Epithelial cell of esophagus (primary cell): ENCODE results near the gene CUL4A.

Experiments
- DNase-seq: peaks from one replicate; pipeline ENCODE4 v3.0.0; 2010; ENCODE audit warnings: low read depth
- H3K4me3 ChIP-seq: 2 replicates; pipeline ENCODE4 v1.5.1; 2011; ENCODE audit warnings: mild to moderate bottlenecking, low read length, control low read depth
- TF ChIP-seq, protein P1 (sequence below): IDR thresholded peaks from 2 replicates; pipeline ENCODE4 v1.5.1; 2011; ENCODE audit warnings: low read depth, mild to moderate bottlenecking, low read length, control low read depth, inconsistent platforms; ENCODE audit not compliant: insufficient read depth; ENCODE audit errors: missing control alignments

The CUL4A gene

DNA sequence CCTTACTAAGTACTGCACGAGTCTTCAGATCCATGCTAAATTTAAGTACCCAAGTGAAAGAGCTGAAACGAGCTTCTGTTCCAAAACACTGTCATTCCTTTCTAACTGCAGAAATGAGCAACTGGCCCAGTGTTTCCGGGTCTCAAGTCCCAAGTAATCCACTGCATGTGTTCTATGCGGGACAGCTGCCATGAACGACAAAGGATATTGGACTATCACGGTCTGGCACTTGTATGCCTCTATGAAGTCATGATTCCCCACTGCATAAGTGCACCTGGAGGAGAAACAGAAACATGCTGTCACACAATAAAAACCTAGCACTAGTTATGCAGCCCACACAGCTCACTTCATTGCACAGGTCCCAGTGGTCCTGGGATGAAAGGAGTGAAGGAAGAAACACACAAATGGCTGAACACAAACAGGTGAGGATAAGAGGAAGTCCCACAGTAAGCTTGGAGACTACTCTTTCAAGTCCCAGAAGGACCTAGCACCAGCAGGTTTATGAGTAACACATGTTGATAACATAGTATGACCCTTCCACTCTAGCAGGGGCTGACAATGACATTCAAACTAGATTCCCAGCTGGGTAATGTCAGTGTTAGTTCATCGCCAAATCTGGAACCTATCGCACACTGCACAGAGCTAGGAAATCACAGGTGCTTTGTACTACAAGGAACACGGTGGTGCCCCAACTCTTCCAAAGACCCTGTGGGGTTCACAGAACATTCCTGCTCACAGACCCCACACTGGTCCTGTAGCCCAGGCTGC lies 12.3 kb upstream of the CUL4A start:
- no peak for DNase-seq
- TF ChIP-seq, protein P1, sequence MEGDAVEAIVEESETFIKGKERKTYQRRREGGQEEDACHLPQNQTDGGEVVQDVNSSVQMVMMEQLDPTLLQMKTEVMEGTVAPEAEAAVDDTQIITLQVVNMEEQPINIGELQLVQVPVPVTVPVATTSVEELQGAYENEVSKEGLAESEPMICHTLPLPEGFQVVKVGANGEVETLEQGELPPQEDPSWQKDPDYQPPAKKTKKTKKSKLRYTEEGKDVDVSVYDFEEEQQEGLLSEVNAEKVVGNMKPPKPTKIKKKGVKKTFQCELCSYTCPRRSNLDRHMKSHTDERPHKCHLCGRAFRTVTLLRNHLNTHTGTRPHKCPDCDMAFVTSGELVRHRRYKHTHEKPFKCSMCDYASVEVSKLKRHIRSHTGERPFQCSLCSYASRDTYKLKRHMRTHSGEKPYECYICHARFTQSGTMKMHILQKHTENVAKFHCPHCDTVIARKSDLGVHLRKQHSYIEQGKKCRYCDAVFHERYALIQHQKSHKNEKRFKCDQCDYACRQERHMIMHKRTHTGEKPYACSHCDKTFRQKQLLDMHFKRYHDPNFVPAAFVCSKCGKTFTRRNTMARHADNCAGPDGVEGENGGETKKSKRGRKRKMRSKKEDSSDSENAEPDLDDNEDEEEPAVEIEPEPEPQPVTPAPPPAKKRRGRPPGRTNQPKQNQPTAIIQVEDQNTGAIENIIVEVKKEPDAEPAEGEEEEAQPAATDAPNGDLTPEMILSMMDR: no peak
- H3K4me3 ChIP-seq: no peak overlapping the region

DNA sequence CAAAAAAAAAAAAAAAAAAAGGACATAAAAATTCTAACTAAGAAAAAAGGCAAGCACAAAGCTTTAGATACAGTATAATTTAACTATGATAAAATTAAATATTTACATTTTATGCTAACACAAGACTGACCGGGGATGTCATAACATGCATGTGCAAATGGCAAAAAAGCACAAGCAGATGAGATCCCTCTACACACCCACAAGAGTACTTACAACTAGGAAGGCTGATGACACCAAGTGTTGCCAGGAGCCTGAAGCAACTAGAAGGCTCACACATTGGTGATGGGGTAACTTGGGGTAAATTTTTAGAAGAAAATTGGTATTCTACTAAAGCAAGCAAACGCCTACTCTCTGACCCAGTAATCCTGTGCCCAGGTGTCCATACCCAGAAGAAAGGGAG lies 7.6 kb upstream of the CUL4A start:
- H3K4me3 ChIP-seq: no peak overlapping the region
- TF ChIP-seq, protein P1: no peak
- DNase-seq: no peak

DNA sequence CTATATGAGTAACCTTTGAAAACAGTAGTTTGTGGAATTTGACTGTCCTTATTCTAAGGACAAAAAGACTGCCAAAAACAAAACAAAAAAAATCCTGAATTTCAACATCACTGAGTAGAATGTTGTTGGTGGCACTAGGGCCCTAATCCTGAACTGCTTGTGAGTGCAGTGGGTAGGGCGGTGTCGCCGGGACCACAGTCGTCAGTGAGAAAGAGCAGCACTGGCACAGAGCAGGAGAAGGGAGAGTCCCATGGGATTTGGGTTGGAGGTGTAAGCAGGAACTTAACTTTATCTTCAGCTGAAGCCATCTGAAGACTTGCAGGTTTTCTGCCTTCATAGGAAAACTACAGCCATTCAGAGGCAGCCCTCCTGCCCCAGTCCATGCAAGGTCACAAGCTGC lies 6.5 kb upstream of the CUL4A start:
- no peak overlapping the region for H3K4me3 ChIP-seq
- TF ChIP-seq, protein P1: no peak
- DNase-seq: no peak

DNA sequence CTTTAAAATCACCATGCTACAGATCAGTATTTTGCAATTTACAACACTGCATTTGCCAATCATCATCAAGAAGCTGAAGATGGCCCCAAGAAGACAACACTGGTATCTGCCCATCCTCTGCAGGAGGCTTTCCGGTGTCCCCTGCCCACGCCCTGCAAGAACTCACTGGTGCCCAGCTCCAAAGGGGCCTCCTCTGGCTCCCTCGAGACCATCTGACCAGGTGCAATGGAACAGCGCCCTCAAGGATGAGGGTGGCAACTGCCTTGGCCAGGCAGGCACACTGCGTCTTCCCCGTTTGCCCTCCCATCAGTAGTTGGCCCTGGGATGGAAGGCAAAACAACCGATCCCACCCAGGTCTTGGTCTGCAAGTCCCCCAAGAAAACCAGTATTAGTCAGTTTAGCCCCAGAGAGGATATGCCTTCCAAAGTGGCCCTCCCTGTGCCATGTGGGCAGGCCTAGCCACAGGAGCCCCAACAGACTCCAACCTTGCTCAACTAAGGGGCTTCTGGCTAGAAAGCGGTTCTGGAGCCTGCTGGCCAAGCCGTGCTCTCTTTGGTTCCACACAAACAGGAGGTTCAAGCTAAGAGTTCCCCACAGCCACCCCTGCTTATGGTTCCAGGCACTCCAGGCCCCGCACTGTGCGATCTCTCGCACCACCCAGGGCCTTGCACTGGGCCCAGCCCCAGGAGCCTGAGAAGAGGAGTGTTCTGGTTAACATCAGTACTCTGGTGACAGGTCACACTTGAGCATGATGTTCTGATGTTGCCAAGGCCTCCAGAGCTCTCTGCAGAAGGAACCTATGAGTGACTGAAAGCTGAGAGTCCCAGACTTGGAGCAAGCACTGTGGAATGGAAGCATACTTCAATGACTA lies 5.7 kb upstream of the CUL4A start:
- DNase-seq: no peak
- TF ChIP-seq, protein P1: no peak

DNA sequence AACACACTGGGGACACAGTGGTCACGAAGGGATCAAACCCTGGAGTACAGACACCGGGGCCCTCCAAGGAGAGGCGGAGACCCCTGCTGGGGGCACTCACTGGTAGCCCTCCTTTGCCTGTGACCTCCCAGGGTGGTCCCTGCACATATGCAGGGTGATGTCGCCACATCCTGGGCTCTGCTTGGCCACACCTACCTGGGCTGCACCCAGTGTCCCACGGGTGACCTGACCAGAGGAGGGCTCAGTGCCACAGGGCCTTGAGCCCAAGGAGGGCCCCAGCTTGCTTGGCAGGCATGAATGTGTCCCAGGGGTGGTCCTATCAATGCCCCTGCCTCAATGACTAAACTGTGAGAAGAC lies 5.1 kb upstream of the CUL4A start:
- TF ChIP-seq, protein P1: no peak
- H3K4me3 ChIP-seq: no peak overlapping the region
- DNase-seq: no peak

More for the DNA sequence above, 5.7 kb upstream of the CUL4A start:
- no peak overlapping the region for H3K4me3 ChIP-seq

DNA sequence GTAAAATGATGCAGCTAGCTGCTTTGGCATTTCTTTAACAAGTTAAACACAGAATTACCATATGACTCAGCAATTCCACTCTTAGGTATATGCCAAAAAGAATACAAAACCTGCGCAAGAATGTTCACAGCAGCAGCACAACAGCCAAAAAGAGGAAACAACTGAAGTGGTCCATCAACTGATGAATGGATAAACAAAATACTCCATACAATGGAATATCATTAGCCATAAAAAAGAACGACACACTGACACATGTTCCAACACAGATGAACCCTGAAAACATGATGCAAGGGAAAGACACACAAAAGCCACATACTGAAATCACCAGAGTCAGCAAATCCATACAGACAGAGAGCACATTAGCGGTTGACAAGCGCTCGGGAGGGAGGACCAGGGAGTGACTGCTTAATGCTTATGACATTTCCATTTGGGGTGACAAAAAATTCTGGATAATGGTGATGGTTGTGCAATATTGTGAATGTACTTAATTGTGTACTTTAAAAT lies 3.9 kb upstream of the CUL4A start:
- H3K4me3 ChIP-seq: no peak overlapping the region
- TF ChIP-seq, protein P1: no peak
- no peak for DNase-seq
